ENCODE results near the gene SYNPO2L. TPM values are rescaled to one million over a fixed set of nuclear protein-coding genes. Genes with fewer than 3 reads are reported as not detected.
"Not testable (repeated sequence)": the region's sequence is repeated elsewhere in the genome, so short reads cannot be mapped to it uniquely, and the experiment has no call there.

The SYNPO2L gene
- polyA plus RNA-seq, 6 donors from 2014 or later, result not detected

DNA sequence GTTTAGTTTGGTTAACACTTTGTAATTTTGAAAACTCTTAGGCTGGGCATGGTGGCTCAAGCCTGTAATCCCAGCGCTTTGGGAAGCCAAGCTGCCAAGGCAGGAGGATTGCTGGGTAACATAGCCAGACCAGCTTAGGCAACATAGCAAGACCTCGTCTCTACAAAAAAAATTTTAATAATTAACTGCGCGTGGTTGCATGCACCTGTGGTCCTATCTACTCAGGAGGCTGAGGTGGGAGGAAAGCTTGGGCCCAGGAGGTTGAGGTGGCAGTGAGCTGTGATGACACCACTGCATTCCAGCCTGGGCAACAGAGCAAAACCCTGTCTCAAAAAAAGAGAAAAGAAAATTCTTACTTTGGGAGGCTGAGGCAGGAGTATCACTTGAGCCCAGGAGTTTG lies 32.8 kb downstream of the SYNPO2L start:
- Mint-ChIP-seq H3K4me3 (peak overlapping the region in 1 of 8 donors; percentile 51), H3K4me1 (peaks cover 8 to 28% (median 15%) of the 10 kb centered on the region in 3 donors), H3K36me3 (no peaks in the 10 kb centered on the region), H3K27me3 (no peaks in the 10 kb centered on the region), H3K9me3 (no peaks in the 10 kb centered on the region), H3K27ac (no peak overlapping the region)
- ATAC-seq (ENCODE audit: low read depth in 2 of 2) (no peak), DNase-seq (no peak)

DNA sequence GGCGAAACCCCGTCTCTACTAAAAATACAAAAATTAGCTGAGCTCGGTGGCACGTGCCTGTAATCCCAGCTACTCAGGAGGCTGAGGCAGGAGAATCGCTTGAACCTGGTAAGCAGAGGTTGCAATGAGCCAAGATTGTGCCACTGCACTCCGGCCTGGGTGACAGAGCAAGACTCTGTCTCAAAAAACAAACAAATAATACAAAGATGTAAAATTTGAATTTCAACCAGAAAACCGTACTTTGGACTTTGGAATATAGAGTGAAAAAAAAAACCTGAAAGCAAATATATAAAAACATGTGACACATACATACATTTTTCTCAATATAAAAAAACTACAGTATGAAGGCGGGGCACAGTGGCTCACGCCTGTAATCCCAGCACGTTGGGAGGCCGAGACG lies 34.9 kb downstream of the SYNPO2L start:
- not testable (repeated sequence) for H3K9me3 Mint-ChIP-seq; ATAC-seq (ENCODE audit: low read depth in 2 of 2); DNase-seq; H3K27me3 Mint-ChIP-seq; H3K36me3 Mint-ChIP-seq; H3K4me3 Mint-ChIP-seq; H3K27ac Mint-ChIP-seq
- H3K4me1 Mint-ChIP-seq, result peaks cover 3 to 11% (median 7%) of the 10 kb centered on the region in 3 donors

DNA sequence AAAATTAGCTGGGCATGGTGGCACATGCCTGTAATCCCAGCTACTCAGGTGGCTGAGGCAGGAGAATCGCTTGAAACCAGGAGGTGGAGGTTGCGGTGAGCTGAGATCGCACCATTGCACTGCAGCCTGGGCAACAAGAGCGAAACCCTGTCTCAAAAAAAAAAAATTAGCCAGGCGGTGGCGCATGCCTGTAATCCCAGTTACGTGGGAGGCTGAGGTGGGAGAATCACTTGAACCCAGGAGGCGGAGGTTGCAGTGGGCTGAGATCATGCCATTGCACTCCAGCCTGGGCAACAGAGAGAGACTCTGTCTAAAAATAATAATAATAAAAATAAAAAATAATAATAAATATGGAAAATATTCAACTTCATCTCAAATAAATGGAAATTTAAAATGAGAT lies 38.7 kb downstream of the SYNPO2L start:
- not testable (repeated sequence) for DNase-seq; H3K27me3 Mint-ChIP-seq; H3K4me1 Mint-ChIP-seq; H3K4me3 Mint-ChIP-seq; H3K27ac Mint-ChIP-seq; H3K36me3 Mint-ChIP-seq; H3K9me3 Mint-ChIP-seq; ATAC-seq (ENCODE audit: low read depth in 2 of 2)

DNA sequence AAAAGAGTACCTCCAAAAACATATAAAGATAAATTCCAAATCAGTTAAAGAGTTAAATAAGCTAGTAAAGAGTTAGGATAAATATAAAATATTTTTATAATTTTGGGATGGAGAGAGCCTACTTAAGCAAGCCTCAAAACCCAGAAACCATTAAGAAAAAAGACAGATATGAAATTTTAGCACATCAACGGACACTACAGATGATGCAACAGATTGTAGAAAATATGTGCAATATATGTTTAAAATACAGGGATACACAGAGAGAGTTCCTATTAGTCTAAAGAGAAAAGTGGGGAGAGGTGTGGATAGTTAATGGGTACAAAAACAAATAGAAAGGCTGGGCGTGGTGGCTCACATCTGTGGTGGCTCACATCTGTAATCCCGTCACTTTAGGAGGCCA lies 41.1 kb downstream of the SYNPO2L start:
- Mint-ChIP-seq H3K36me3 (no peaks in the 10 kb centered on the region), H3K27me3 (no peaks in the 10 kb centered on the region), H3K9me3 (no peaks in the 10 kb centered on the region), H3K4me1 (no peaks in the 10 kb centered on the region), H3K27ac (no peak overlapping the region), H3K4me3 (no peak overlapping the region)
- DNase-seq (no peak), ATAC-seq (ENCODE audit: low read depth in 2 of 2) (no peak)

DNA sequence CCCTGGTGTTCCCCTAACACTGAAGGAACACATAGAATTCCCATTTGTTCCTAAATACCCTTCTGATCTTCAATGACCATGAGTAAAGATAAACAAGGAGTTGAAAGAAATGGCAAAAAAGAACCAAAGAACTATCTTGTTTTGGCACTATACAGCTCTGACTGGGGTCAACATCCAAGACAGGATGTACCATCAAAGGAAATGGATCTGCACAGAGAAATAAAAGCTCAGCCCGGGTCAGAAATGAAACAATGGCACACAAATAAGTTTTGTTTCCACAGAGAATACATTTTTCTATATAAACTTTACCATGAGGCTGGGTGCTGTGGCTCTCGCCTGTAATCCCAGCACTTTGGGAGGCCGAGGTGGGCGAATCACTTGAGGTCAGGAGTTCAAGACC lies 46.7 kb downstream of the SYNPO2L start:
- Mint-ChIP-seq H3K4me3 (no peak overlapping the region), H3K9me3 (no peaks in the 10 kb centered on the region), H3K27me3 (no peaks in the 10 kb centered on the region), H3K27ac (no peak overlapping the region), H3K36me3 (peaks cover 0 to 7% of the 10 kb centered on the region in 2 donors), H3K4me1 (no peaks in the 10 kb centered on the region)
- DNase-seq, result no peak
- no peak for ATAC-seq (ENCODE audit: low read depth in 2 of 2)

DNA sequence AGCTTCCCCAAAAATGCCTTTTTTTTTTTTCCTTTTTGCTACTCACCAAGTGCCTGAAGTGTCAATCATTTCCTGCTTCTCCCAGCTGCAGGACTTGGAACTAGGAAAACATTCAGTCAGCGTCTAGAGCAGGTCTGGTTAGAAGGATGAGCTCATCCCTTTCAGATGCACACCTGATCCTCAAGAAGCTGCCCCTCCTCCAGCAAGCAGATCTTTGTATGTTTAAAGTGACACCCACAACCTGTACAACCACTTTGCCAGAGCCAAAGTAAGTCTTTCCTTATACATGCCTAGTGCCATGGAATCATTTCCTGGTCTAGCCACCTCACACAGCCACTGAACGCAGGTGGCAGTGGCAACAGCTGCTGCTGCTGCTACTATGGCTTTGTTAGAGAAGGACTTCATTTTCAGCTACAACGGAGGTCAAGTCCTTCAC lies 54.3 kb downstream of the SYNPO2L start:
- H3K36me3 Mint-ChIP-seq, result peaks cover 0 to 7% of the 10 kb centered on the region in 2 donors
- no peak overlapping the region for H3K27ac Mint-ChIP-seq
- H3K4me3 Mint-ChIP-seq, result no peak overlapping the region
- no peaks in the 10 kb centered on the region for H3K27me3 Mint-ChIP-seq
- no peaks in the 10 kb centered on the region for H3K4me1 Mint-ChIP-seq
- H3K9me3 Mint-ChIP-seq, result no peaks in the 10 kb centered on the region
- DNase-seq (no peak), ATAC-seq (ENCODE audit: low read depth in 2 of 2) (no peak)

DNA sequence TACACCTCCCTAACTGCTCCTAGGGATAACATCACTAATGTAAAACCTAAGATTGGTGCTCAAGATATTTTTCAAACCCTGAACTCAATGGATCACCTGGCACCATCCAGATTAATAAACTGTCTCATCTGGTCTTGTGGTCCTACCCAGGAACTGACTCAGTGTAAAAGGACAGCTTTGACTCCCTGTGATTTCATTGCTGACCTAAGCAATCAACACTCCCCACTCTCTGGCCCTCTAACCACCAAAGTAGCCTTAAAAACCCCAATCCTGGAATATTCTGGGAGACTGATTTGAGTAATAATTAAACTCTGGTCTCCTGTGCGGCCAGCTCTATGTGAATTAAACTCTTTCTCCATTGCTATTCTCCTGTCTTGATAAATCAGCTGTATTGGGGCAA lies 58.5 kb downstream of the SYNPO2L start:
- Mint-ChIP-seq H3K36me3 (no peaks in the 10 kb centered on the region), H3K27me3 (no peaks in the 10 kb centered on the region), H3K27ac (no peak overlapping the region), H3K9me3 (no peaks in the 10 kb centered on the region), H3K4me1 (no peaks in the 10 kb centered on the region), H3K4me3 (no peak overlapping the region)
- ATAC-seq (ENCODE audit: low read depth in 2 of 2) (no peak), DNase-seq (no peak)

Other genes with a start within 250 kb of the SYNPO2L start
- gene ANXA7, start 242.0 kb downstream of the SYNPO2L start, polyA plus RNA-seq (ENCODE audit: low read depth in 6 of 6), result 100 to 1,000 TPM; 113 to 199 (median 135) TPM
- under 1 TPM in 4 of 6 donors, not detected in 2; 0.23 to 0.44 (median 0.33) TPM for gene MSS51, start 222.5 kb downstream of the SYNPO2L start, polyA plus RNA-seq (ENCODE audit: low read depth in 6 of 6)
- gene PPP3CB, start 160.0 kb downstream of the SYNPO2L start, polyA plus RNA-seq (ENCODE audit: low read depth in 6 of 6), result 1 to 10 TPM; 4.6 to 8.0 (median 6.3) TPM
- gene USP54, start 64.7 kb downstream of the SYNPO2L start, polyA plus RNA-seq (ENCODE audit: low read depth in 6 of 6), result 1 to 10 TPM in 2 of 6 donors, under 1 TPM in 3, not detected in 1; 0.90 to 2.3 (median 1.00) TPM
- gene MYOZ1, start 14.6 kb downstream of the SYNPO2L start, polyA plus RNA-seq (ENCODE audit: low read depth in 6 of 6), result not detected
- gene AGAP5, start 42.1 kb upstream of the SYNPO2L start, polyA plus RNA-seq (ENCODE audit: low read depth in 6 of 6), result under 1 TPM in 1 of 6 donors, not detected in 5; 0.35 TPM
- gene SEC24C, start 88.3 kb upstream of the SYNPO2L start, polyA plus RNA-seq (ENCODE audit: low read depth in 6 of 6), result 10 to 100 TPM; 20.3 to 39.4 (median 28.2) TPM
- gene CHCHD1, start 126.0 kb upstream of the SYNPO2L start, polyA plus RNA-seq (ENCODE audit: low read depth in 6 of 6), result 10 to 100 TPM; 17.6 to 54.5 (median 39.6) TPM
- gene ZSWIM8, start 129.6 kb upstream of the SYNPO2L start, polyA plus RNA-seq (ENCODE audit: low read depth in 6 of 6), result 10 to 100 TPM in 5 of 6 donors, 1 to 10 TPM in 1; 4.3 to 21.7 (median 15.8) TPM
- 10 to 100 TPM in 5 of 6 donors, 1 to 10 TPM in 1; 6.2 to 29.8 (median 16.4) TPM for gene NDST2, start 155.6 kb upstream of the SYNPO2L start, polyA plus RNA-seq (ENCODE audit: low read depth in 6 of 6)
- gene CAMK2G, start 218.5 kb upstream of the SYNPO2L start, polyA plus RNA-seq (ENCODE audit: low read depth in 6 of 6), result 1 to 10 TPM; 1.7 to 5.1 (median 3.6) TPM